HG03521 (cell line): ENCODE results near the gene CORO7.
"Not testable (repeated sequence)": the region's sequence is repeated elsewhere in the genome, so short reads cannot be mapped to it uniquely, and the experiment has no call there.

ENCODE experiments used
- ATAC-seq: cut with Tn5 transposase; IDR thresholded peaks from one replicate; pipeline ENCODE4 v1.9.1; 2021; ENCODE audit warnings: mild to moderate bottlenecking, moderate library complexity; ENCODE audit not compliant: unreplicated experiment

The CORO7 gene

DNA sequence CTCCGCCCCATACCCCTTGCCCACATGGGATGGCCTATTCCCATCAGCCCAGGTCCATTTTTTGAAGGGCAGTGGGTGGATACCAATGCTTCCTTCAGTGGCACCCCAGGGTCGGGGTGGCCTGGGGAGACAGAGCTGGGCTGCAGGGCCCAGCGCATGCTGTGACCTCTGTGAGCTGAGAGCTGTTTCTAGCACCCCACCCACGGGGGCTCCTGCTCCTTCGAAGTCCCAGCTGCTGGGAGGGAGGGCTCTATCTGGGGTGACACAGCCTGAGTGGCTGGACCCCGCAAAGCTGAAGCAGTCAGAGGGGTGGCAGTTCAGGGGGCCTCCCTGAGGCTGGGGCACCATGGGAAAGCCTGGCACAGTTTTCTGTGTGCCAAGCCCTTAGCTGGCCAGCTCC, 76.0 kb downstream of the CORO7 start:
- no peak for ATAC-seq

DNA sequence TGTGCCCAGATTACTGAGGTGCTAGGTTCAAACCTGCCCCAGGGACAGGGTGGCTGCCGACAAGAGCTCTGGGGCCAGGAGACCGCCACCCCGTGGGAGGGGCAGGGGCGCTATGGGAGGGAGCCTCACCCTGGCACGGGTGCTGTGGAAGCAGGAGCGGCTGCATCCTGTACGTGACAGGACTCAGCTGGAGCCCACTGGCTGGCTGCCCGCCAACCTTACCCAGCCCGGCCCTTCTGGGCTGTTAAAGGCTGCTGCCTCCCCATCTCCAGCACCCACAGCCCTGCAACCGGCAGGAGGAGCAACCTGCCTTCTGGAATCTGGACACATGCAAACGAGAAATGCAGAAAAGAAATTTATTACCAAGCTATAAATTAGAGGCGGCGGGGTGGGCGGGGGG, 76.5 kb downstream of the CORO7 start:
- ATAC-seq = no peak

GRCh38 chr16:4339455-4339854, 76.9 kb downstream of the CORO7 start:
- ATAC-seq = no peak

GRCh38 chr16:4338712-4339299, 77.6 kb downstream of the CORO7 start:
- no peak for ATAC-seq

- ATAC-seq = no peak
Measured at GRCh38 chr16:4338125-4338582, 78.2 kb downstream of the CORO7 start.

DNA sequence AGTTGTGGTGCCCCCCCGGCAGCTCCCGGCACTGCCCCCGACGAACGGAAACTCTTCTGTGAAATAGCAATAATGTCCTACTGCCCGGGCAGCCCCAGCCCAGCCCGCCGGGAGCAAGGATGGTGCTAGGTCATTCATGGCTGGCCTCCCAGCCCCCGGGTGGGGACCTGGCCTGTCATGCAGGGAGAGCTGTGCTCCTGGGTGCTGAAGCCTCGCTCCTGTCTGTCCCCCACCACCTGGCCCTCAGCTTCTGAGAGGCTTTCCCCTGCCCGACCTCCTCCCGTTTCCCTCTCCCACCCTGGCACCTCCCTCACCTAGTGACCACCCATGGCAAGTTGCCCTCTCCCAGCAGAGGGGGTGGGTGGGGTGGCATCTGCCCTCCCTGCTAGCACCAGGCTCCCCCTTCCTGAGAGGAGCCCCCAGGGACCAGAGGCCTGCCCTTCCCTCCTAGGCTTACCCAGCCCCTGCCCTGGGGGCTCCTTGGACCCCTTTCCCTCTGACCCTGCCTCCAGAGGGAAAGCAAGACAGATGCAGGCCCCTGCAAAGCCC, 78.8 kb downstream of the CORO7 start:
- ATAC-seq = no peak

GRCh38 chr16:4336701-4337539, 79.5 kb downstream of the CORO7 start:
- no peak for ATAC-seq

GRCh38 chr16:4334724-4335495, 81.5 kb downstream of the CORO7 start:
- no peak for ATAC-seq

GRCh38 chr16:4333714-4334113, 82.7 kb downstream of the CORO7 start:
- not testable (repeated sequence) for ATAC-seq

GRCh38 chr16:4333308-4333638, 83.1 kb downstream of the CORO7 start:
- no peak for ATAC-seq

DNA sequence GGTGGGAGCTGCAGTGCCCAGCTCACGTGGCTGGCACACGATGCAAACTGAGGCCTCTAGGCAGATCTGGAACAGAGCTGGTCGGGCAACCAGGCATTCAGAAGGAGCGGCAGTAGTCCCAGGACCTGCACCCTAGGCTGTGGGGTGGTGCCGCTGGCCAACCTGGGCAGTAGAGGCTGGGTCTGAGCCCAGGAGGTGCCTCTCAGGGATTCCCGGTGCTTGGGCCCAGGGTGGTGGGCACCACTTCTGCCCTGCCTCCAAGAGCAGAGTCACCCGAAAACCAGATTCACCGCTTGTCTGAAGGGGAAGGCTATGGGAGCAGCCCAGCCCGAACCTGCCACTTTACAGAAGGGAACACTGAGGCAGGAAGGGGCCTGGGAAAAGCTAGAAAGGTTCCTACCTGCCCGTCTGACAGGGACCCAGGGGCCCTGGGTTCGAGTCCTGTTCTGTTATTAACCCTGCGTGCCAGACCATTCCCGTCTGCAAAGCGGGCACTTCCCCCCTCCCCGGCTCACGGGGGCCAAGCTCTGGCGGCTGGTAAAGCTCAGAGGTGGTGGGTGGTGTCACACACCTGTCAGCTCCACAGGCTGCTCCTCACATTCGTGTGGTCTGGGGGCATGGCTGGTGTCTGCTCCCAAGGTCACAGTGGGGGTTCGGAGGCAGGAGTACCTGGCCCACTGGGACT, 83.6 kb downstream of the CORO7 start:
- ATAC-seq = no peak

GRCh38 chr16:4332083-4332482, 84.3 kb downstream of the CORO7 start:
- ATAC-seq = no peak

- no peak for ATAC-seq
Measured at GRCh38 chr16:4330277-4330874, 86.0 kb downstream of the CORO7 start.

DNA sequence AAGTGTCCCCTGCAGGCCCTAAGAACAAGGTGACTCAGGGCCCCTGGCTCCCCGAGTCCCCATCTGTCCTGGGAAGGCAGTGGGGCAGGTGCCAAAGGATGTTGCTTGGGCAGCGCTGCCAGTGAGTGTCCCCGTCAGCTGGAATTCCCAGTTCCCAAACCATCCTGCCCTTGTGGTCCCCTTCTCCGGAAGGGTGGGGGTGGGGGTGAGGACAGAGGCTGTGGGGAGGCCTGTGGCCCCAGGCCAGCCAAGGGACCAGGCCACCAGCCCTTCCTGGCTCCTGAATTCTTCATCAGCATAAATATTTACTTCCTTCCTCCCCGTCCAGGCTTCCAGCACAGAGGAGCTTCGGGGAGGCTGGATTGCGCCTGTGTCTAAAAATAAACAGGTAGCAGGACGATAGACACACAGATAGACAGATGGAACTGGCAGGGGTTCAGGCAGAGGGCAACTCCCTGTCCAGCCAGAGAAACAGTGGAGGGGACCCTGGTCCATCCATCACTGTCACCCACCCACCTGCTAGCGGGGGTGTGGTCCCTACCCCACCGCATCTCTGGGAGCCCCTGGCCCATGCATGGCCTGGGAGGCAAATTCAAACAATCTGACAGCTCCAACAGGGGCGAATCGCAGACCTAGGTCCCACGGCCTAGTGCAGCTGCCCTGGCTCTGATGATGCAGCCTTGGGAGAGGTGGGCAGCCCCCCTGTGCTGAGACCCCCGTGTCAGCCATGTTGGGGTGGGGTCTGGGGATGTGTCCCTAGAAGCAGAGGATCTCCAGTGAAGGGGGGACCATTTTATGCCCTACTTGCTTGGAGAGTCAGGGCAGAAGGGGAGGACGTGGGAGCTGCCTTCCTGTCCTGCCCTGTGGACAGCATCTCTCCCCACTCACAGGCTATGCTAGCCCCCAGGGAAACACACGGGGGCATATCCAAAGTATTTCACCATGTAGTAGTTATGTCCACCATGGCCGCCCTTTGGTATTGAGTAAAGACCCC, 87.3 kb downstream of the CORO7 start:
- ATAC-seq = no peak

DNA sequence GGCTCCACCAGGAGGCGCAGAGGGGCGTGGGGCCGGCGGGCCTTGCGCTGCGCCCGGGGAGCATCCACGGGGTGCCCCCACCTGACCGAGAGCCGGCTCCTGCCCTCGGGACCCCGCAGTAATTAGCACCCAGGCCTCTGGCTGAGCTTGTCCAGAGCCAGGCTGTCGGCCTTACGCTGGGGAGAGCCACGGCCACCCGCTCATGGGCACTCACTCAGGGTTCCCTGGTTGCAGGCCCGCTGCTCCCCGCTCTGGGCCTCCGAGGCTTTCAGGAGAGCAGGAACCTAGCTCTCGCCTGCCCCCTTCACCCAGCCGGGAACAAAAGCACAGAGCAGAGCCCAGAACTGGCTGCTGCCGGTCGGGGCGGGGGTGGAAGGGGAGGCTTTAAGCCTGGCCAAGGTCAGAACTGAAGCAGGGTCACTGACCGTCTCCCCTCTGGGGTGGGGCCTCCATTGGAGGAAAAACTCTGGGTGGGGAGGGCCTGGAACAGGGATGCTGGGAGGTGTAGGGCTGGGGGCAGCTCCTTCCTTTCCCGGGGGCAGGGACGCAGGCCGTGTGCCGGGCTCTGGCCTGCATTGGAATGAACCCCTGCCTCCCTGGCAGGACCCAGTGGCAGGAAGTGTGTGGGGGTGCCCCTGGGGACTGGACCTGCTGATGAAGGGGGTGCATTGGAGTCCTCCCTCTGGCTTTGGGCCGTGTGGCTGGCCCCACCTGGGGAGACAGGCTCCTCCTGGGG, 88.2 kb downstream of the CORO7 start:
- no peak for ATAC-seq

DNA sequence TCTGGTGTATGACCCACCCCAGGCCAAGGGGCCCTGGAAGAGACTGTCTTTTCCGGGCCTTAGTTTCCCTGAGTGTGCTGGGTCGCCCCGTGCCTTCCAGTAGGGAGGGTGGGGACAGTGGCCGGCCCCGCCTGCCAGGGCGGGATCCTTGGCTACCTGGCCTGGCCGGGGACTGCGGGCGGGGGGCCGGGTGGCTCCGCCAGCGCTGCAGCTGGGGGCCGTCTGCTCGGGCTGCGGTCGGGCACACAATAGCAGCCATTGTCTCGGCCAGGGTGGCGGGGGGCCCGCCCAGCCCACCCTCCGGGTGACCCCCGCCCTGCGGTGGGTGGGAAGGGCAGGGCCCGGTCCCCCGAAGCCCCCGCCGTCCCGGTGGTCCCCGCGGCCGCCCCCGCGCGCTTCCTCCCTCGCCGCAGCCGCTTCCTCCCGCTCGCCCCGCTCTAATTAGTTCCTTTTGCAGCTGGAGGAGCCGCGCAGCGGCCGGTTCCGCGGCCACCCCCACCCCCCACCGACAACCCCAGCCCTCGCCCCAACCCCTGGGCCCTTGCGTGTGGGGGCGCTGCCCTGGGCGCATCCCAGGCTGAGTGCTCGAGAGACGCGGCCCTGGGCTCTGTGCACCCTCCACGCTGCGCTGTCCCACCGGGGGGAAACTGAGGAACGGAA, 88.9 kb downstream of the CORO7 start:
- no peak for ATAC-seq

DNA sequence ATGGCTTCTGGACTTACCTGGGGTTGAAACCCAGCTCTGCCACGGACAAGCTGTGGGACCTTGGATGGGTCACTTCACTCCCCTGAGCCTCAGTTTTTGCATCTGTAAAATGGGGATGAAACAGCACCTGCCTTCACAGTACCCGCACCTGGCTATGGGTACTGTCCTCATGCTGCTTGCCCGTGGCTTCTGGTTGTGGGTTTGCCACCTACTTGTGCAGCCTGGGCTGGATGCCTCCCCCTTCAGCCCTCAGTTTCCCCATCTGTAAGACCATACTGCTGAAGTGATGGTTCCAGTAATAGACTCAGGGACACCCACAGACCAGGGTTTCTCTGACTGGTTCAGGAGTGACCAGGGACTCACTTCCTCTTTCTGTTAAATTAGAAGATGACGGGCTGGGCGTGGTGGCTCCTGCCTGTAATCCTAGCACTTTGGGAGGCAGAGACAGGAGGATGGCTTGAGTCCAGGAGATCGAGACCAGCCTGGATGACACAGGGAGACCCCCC, 91.1 kb downstream of the CORO7 start:
- no peak for ATAC-seq
